Loucy (cell line): ENCODE results near the gene RANBP3.

Experiments
- H2AFZ ChIP-seq: fragments of 200-600 bp; sonication (generic); 2 replicates; pipeline ENCODE4 v1.6.0; 2016; ENCODE audit warnings: antibody characterized with exemption, mild to moderate bottlenecking, low read length, moderate library complexity
- H3F3A ChIP-seq: fragments of 200-600 bp; 2 replicates; pipeline ENCODE4 v1.6.0; 2016; ENCODE audit warnings: antibody characterized with exemption, low read depth, mild to moderate bottlenecking
- H3K27me3 ChIP-seq: fragments of 200-600 bp; sonication (generic); 2 replicates; pipeline ENCODE4 v1.6.1; 2014; ENCODE audit warnings: low read length, mild to moderate bottlenecking; ENCODE audit not compliant: insufficient read depth, poor library complexity, severe bottlenecking
- H3K36me3 ChIP-seq: fragments of 200-600 bp; sonication (generic); 2 replicates; pipeline ENCODE4 v1.6.1; 2016; ENCODE audit warnings: low read length; ENCODE audit not compliant: insufficient read depth
- H3K4me1 ChIP-seq: fragments of 200-600 bp; sonication (generic); 2 replicates; pipeline ENCODE4 v1.5.1; 2014; ENCODE audit warnings: low read length, mild to moderate bottlenecking; ENCODE audit not compliant: insufficient read depth, poor library complexity, severe bottlenecking
- H3K4me2 ChIP-seq: fragments of 200-600 bp; sonication (generic); 2 replicates; pipeline ENCODE4 v1.6.0; 2014; ENCODE audit warnings: antibody characterized with exemption, low read length, low read depth, mild to moderate bottlenecking; ENCODE audit not compliant: poor library complexity, severe bottlenecking
- H3K4me3 ChIP-seq: fragments of 200-600 bp; sonication (generic); 2 replicates; pipeline ENCODE4 v1.5.1; 2014; ENCODE audit warnings: low read length, mild to moderate bottlenecking, mixed read lengths; ENCODE audit not compliant: poor library complexity, severe bottlenecking
- H3K79me2 ChIP-seq: fragments of 200-600 bp; sonication (generic); 2 replicates; pipeline ENCODE4 v1.6.1; 2014; ENCODE audit warnings: low read length; ENCODE audit not compliant: insufficient read depth
- H3K9ac ChIP-seq: fragments of 200-600 bp; sonication (generic); 2 replicates; pipeline ENCODE4 v1.6.0; 2014; ENCODE audit warnings: mild to moderate bottlenecking, low read depth, low read length, moderate library complexity; ENCODE audit not compliant: poor library complexity, severe bottlenecking
- H3K9me2 ChIP-seq: fragments of 200-600 bp; sonication (generic); replicated peaks from 2 replicates; pipeline ENCODE4 v1.6.1; 2016; ENCODE audit warnings: low read depth, low read length, mixed read lengths
- H3K9me3 ChIP-seq: fragments of 200-600 bp; sonication (generic); 2 replicates; pipeline ENCODE4 v1.6.1; 2014; ENCODE audit warnings: mild to moderate bottlenecking, antibody characterized with exemption, low read length, low read depth; ENCODE audit not compliant: insufficient read depth
- H4K20me1 ChIP-seq: fragments of 200-600 bp; sonication (generic); 2 replicates; pipeline ENCODE4 v1.6.0; 2014; ENCODE audit warnings: antibody characterized with exemption, low read length, mild to moderate bottlenecking; ENCODE audit not compliant: insufficient read depth, poor library complexity, severe bottlenecking
- CTCF ChIP-seq: fragments of 200-600 bp; sonication (generic); conservative IDR thresholded peaks from 2 replicates; pipeline ENCODE4 v1.5.1; 2014; ENCODE audit warnings: mild to moderate bottlenecking, antibody characterized with exemption, low read length
- EZH2phosphoT487 ChIP-seq: fragments of 200-600 bp; IDR thresholded peaks from 2 replicates; pipeline ENCODE4 v1.6.1; 2018; ENCODE audit warnings: antibody characterized with exemption, mild to moderate bottlenecking, moderate library complexity, borderline replicate concordance

The RANBP3 gene

DNA sequence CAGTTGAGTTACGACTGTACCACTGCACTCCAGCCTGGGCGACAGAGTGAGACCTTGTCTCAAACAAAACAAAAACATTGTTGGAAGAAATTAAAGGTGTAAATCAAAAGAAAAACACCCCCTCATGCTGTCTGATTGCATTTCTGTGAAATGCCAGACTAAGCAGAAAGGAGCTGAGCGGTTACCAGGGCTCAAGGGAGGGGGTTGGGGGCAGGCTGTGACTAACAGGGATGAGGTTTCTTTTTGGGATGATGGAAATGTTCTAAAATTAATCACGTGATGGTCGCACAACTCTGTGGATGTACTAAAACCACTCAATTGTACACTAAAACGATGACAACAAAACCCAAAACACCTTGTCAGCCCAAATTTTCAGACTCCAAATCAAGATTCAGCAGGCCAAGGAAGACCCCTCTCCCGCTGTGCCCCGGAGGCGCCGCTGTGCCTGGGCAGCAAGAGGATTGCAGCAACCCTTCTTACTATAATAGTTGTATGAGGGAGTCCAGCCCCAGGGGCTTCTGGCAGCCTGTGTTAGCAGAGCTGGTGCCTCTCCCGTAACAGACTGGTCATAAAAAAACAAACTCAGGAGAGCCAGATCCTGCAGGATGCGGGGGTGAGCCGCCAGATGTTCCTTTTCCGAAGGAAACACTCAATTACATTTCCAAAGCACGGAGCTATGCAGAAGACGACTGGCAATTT lies 43.0 kb downstream of the RANBP3 start:
- no peak overlapping the region for H3K9ac ChIP-seq
- no peaks in the 10 kb centered on the region for H3F3A ChIP-seq
- H3K9me2 ChIP-seq: no peaks in the 10 kb centered on the region
- TF ChIP-seq CTCF: no peak
- no peak for TF ChIP-seq EZH2phosphoT487
- no peaks in the 10 kb centered on the region for H3K9me3 ChIP-seq
- no peaks in the 10 kb centered on the region for H3K4me1 ChIP-seq
- no peaks in the 10 kb centered on the region for H4K20me1 ChIP-seq
- peaks cover 8% of the 10 kb centered on the region; the same call in 1 of the 2 replicates for H3K79me2 ChIP-seq
- H3K27me3 ChIP-seq: no peaks in the 10 kb centered on the region
- H3K4me2 ChIP-seq: no peak overlapping the region
- peaks cover 80% of the 10 kb centered on the region; the same call in 1 of the 2 replicates for H3K36me3 ChIP-seq
- H2AFZ ChIP-seq: no peak overlapping the region
- no peak overlapping the region for H3K4me3 ChIP-seq

GRCh38 chr19:5934069-5934401 lies 43.9 kb downstream of the RANBP3 start:
- Histone ChIP-seq H3K9me3 (no peaks in the 10 kb centered on the region), H3K79me2 (peaks cover 8% of the 10 kb centered on the region; the same call in 1 of the 2 replicates), H4K20me1 (no peaks in the 10 kb centered on the region), H3K9me2 (no peaks in the 10 kb centered on the region), H3K4me1 (no peaks in the 10 kb centered on the region), H3K9ac (no peak overlapping the region), H2AFZ (no peak overlapping the region), H3F3A (no peaks in the 10 kb centered on the region), H3K4me3 (no peak overlapping the region), H3K27me3 (no peaks in the 10 kb centered on the region), H3K4me2 (no peak overlapping the region), H3K36me3 (peaks cover 80% of the 10 kb centered on the region; the same call in 1 of the 2 replicates)
- TF ChIP-seq EZH2phosphoT487 (no peak), CTCF (no peak)

DNA sequence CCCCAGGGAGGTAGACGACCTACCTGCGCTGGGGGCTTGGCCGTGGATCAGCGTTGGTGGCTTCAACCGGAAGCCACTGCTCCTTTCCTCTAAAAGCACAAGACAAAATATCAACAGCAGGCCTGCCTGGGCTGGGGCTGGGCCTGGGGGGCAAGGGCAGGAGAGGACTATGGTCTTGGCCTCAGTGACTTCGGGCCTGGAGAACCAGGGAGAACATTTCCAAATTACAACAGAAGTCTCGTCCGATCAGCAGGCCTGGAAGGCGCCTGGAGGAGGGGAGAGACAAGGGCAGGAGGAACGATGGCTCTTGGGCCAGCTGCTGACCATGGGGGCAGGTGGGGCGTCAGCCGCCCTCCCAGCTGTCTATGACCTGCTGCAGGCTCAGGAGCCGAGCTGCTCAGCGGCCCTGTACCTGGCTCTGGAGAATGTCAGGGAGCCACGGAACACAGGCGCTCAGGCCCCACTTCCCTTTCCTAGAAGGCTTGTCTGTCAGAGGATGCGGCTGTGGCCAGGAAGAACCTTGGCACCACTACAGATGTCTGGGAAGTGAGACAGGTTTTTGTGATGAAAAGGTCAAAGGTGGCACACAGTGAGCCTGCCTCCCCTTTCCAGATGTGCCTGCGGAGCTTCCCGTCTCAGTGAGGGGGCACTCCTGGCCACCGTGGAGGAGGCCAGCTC lies 44.4 kb downstream of the RANBP3 start:
- H2AFZ ChIP-seq: no peak overlapping the region
- peaks cover 84% of the 10 kb centered on the region; the same call in 1 of the 2 replicates for H3K36me3 ChIP-seq
- H3K9me3 ChIP-seq: no peaks in the 10 kb centered on the region
- TF ChIP-seq EZH2phosphoT487 (no peak), CTCF (no peak)
- H4K20me1 ChIP-seq: no peaks in the 10 kb centered on the region
- no peaks in the 10 kb centered on the region for H3K9me2 ChIP-seq
- H3F3A ChIP-seq: no peaks in the 10 kb centered on the region
- H3K79me2 ChIP-seq: peaks cover 8% of the 10 kb centered on the region; the same call in 1 of the 2 replicates
- no peak overlapping the region for H3K9ac ChIP-seq
- H3K4me1 ChIP-seq: no peaks in the 10 kb centered on the region
- no peak overlapping the region for H3K4me2 ChIP-seq
- no peak overlapping the region for H3K4me3 ChIP-seq
- H3K27me3 ChIP-seq: no peaks in the 10 kb centered on the region
